Esophagus muscularis mucosa (tissue), 4 donors: ENCODE data around the gene ZNF80. TPM values are rescaled to one million over a fixed set of nuclear protein-coding genes. Genes with fewer than 3 reads are reported as not detected.
A peak's percentile ranks its signal among the peaks of the same experiment; 100 is the strongest.

ENCODE experiments used
- DNase-seq: peaks from one replicate; pipeline ENCODE4 v3.0.0-alpha.2; 2017; ENCODE audit errors: extremely low spot score
- H3K27ac ChIP-seq, 4 donors: fragments of 200-600 bp; sonication (generic); replicated peaks in 1 of 4; 1 replicate in 3 of 4; 2 replicates in 1 of 4; pipeline ENCODE4 v1.5.1; 2016 to 2019; ENCODE audit warnings: mild to moderate bottlenecking in 1 of 4
- H3K27me3 ChIP-seq, 4 donors: fragments of 200-600 bp; sonication (generic); one replicate each; pipeline versions ENCODE4 v1.5.1 to v1.6.0; 2016 to 2019
- H3K36me3 ChIP-seq, 4 donors: fragments of 200-600 bp; sonication (generic); one replicate each; pipeline ENCODE4 v1.5.1; 2016 to 2019
- H3K4me1 ChIP-seq, 4 donors: fragments of 200-600 bp; sonication (generic); one replicate each; pipeline ENCODE4 v1.5.1; 2016 to 2019
- H3K4me3 ChIP-seq, 4 donors: fragments of 200-600 bp; sonication (generic); 1 replicate in 2 of 4; 2 replicates in 2 of 4; pipeline ENCODE4 v1.5.1; 2016 to 2019; ENCODE audit warnings: mild to moderate bottlenecking in 4 of 4, moderate library complexity in 1 of 4
- H3K9me3 ChIP-seq, 4 donors: fragments of 200-600 bp; sonication (generic); 1 replicate in 3 of 4; 2 replicates in 1 of 4; pipeline ENCODE4 v1.5.1; 2016 to 2019
- EP300 ChIP-seq: sonication (generic); formaldehyde crosslinking; IDR thresholded peaks from one replicate; pipeline ENCODE4 v1.6.1; 2017; ENCODE audit warnings: antibody characterized with exemption
- POLR2A ChIP-seq: fragments of 450-650 bp; IDR thresholded peaks from one replicate; pipeline ENCODE4 v1.6.1; 2017; ENCODE audit warnings: antibody characterized with exemption, moderate library complexity, mild to moderate bottlenecking, low read depth
- POLR2AphosphoS5 ChIP-seq, 2 donors: sonication (generic); formaldehyde crosslinking; IDR thresholded peaks; one replicate each; pipeline ENCODE4 v1.6.1; 2017; ENCODE audit warnings: antibody characterized with exemption in 2 of 2
- WGBS: methylation state at CpG from one replicate; pipeline ENCODE4 v1.1.5; 2018; 5-methylcytosine and 5-hydroxymethylcytosine counted together
- intact Hi-C: fragments of 100-400 bp; cut with DNase I; formaldehyde crosslinking; loops from one replicate; pipeline ENCODE4 v1.15.1; 2023
- total RNA-seq, 4 donors: library from RNA; depleted of rRNA; stranded (reverse); fragments of >200 nt; gene quantifications; one replicate each; pipeline versions ENCODE4 v1.1.0 to v1.2.1, GENCODE V29; 2016
- TF ChIP-seq, protein P1 (sequence below), 3 experiments: fragments of 200-600 bp in 2 of 3; fragments of 450-650 bp in 1 of 3; sonication (generic) in 2 of 3; IDR thresholded peaks; one replicate each; pipeline ENCODE4 v1.5.1; 2017 to 2019; ENCODE audit warnings: antibody characterized with exemption in 3 of 3, mild to moderate bottlenecking in 2 of 3, moderate library complexity in 1 of 3

Gene ZNF80
- total RNA-seq, 4 donors from 2014 or later, result not detected

DNA sequence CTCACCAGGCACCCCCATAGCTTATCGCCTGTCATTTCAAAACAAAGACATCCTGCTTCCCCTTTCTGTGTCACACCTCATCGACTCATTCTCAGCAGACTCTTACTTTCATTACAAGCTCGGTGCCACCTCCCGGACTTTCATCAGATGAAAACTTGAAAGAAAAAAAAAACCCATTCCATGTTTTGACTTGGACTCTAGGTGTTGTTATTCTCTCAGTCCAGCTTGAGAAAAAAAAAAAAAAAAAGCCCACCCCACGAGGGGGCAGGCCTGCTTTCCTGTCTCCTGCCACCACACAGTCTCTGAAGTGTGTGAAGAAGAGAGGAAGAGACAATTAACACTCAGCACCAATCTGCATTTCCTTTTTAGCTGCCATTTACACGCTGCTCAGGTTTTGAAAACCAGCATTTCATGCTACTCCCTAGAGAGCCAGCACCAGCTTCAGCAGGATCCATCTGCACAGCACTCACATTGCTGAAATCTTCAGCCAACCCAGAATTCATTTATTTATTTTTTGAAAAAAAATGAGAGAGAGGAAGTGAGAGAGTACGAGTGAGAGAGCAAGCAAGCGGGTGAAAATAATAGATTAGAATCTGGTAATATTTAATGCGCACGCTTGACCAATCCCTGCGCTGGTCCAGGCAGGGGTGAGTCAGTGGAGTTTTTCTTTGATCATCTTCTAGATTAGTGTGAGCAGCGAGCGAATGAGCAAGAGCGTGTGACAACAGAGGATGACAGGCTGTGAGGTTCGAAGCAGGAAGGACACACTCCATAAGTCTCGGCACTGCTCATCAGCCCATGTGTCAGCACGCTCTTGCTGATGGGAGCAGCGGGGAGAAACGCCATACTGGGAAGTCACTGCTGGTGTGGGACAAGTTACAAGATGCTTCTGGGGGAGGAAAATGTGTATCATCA, 23.5 kb downstream of the ZNF80 start:
- no peak for DNase-seq
- Histone ChIP-seq H3K27ac (no peak overlapping the region), H3K27me3 (peaks cover 0 to 11% (median 2%) of the 10 kb centered on the region in 4 donors), H3K36me3 (no peaks in the 10 kb centered on the region), H3K4me1 (peaks cover 0 to 19% (median 14%) of the 10 kb centered on the region in 4 donors), H3K4me3 (peak overlapping the region; percentile 14 to 44 (median 20)), H3K9me3 (no peaks in the 10 kb centered on the region)
- 19% methylated on average over 17 of the region's 19 CpGs for WGBS
- TF ChIP-seq POLR2A (no peak), POLR2AphosphoS5 (IDR thresholded peaks at IDR 0.05) (no peak), EP300 (no peak)
- TF ChIP-seq, protein P1, sequence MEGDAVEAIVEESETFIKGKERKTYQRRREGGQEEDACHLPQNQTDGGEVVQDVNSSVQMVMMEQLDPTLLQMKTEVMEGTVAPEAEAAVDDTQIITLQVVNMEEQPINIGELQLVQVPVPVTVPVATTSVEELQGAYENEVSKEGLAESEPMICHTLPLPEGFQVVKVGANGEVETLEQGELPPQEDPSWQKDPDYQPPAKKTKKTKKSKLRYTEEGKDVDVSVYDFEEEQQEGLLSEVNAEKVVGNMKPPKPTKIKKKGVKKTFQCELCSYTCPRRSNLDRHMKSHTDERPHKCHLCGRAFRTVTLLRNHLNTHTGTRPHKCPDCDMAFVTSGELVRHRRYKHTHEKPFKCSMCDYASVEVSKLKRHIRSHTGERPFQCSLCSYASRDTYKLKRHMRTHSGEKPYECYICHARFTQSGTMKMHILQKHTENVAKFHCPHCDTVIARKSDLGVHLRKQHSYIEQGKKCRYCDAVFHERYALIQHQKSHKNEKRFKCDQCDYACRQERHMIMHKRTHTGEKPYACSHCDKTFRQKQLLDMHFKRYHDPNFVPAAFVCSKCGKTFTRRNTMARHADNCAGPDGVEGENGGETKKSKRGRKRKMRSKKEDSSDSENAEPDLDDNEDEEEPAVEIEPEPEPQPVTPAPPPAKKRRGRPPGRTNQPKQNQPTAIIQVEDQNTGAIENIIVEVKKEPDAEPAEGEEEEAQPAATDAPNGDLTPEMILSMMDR (IDR thresholded peaks at IDR 0.05), result no peak
- intact Hi-C loops, result no loop called here

DNA sequence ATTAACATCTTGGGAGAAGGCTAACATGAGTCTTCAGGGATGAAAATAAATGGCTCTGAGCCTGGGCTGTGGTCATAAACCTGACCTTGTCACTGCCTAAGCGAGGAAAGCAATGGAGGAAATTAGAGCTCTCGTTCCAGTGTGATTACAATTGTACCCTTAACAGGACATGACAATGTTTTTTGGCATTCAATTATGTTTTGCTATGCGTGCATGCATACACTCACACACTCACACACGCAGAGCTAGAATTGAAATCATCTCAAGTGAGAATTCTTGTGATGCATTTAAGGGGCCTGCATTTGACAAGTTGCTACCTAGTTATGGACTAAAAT, 24.1 kb downstream of the ZNF80 start:
- H3K4me1 ChIP-seq, result peaks cover 0 to 19% (median 14%) of the 10 kb centered on the region in 4 donors
- H3K9me3 ChIP-seq, result no peaks in the 10 kb centered on the region
- no peak overlapping the region for H3K27ac ChIP-seq
- intact Hi-C loops, result no loop called here
- 45% methylated on average over 4 of the region's 4 CpGs for WGBS
- peaks cover 0 to 11% (median 2%) of the 10 kb centered on the region in 4 donors for H3K27me3 ChIP-seq
- DNase-seq, result no peak
- TF ChIP-seq POLR2AphosphoS5 (IDR thresholded peaks at IDR 0.05) (no peak), EP300 (no peak), POLR2A (no peak)
- TF ChIP-seq, protein P1 (IDR thresholded peaks at IDR 0.05), result no peak
- no peaks in the 10 kb centered on the region for H3K36me3 ChIP-seq
- H3K4me3 ChIP-seq, result peak overlapping the region in 2 of 4 donors; percentile 14 to 44

DNA sequence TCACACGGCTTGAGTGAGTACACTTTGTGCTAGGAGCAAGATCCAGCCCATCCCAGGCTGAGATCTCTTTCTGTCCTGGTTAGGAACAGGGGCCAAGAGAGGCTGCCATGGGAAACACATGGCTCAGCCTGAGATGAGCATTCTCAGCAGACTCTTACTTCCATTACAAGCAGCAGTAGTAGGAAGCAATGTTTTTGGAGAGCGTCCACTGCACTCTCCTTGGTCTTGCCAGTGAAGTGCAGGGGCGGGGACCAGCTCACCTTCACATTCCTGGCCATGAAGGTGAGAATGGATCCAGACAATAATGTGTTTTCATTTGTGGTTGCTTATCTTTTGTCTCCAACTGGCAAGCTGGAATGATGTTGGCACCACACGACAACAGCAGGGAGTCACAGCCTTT, 24.7 kb downstream of the ZNF80 start:
- H3K9me3 ChIP-seq, result no peaks in the 10 kb centered on the region
- WGBS, result 85% methylated on average over 4 of the region's 4 CpGs
- intact Hi-C loops, result no loop called here
- peaks cover 0 to 19% (median 14%) of the 10 kb centered on the region in 4 donors for H3K4me1 ChIP-seq
- H3K27me3 ChIP-seq, result peaks cover 0 to 11% (median 2%) of the 10 kb centered on the region in 4 donors
- no peaks in the 10 kb centered on the region for H3K36me3 ChIP-seq
- no peak for TF ChIP-seq POLR2AphosphoS5 (IDR thresholded peaks at IDR 0.05)
- TF ChIP-seq EP300, result no peak
- TF ChIP-seq, protein P1 (IDR thresholded peaks at IDR 0.05), result no peak
- no peak overlapping the region for H3K4me3 ChIP-seq
- no peak overlapping the region for H3K27ac ChIP-seq
- no peak for DNase-seq

DNA sequence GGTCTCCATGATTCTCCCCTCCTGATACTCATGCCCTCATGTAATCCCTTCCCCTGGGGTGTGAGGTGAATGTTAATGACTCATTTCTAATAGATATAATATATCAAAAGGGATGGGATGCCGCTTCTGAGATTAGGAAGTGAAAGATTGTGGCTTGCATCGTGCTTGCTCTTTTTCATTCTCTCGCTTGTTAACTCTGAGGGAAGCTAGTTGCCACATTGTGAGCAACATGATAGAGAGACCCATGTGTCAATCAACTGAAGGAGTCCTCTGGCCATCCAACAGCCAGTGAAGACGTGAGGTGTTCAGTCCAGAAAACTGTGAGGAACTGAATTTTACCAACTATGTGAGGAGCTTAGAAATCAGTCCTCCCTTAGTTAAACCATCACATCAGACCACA, 29.6 kb downstream of the ZNF80 start:
- peaks cover 0 to 11% (median 2%) of the 10 kb centered on the region in 4 donors for H3K27me3 ChIP-seq
- no peak overlapping the region for H3K4me3 ChIP-seq
- 90% methylated on average over 4 of the region's 4 CpGs for WGBS
- H3K27ac ChIP-seq, result no peak overlapping the region
- H3K9me3 ChIP-seq, result no peaks in the 10 kb centered on the region
- intact Hi-C loops, result no loop called here
- TF ChIP-seq POLR2A (no peak), POLR2AphosphoS5 (IDR thresholded peaks at IDR 0.05) (no peak), EP300 (no peak)
- TF ChIP-seq, protein P1 (IDR thresholded peaks at IDR 0.05), result no peak
- H3K4me1 ChIP-seq, result peaks cover 0 to 2% (median 0%) of the 10 kb centered on the region in 4 donors
- no peaks in the 10 kb centered on the region for H3K36me3 ChIP-seq
- no peak for DNase-seq
